ENCODE measurements around the gene SIX5. TPM values are rescaled to one million over a fixed set of nuclear protein-coding genes. Genes with fewer than 3 reads are reported as not detected.

The SIX5 gene
- polyA plus RNA-seq, 1 donor: 9.3 TPM

Other genes starting within 250 kb of the SIX5 start
- gene OPA3, start 184.4 kb downstream of the SIX5 start, polyA plus RNA-seq: 8.7 TPM
- 0.66 TPM for gene GPR4, start 167.0 kb downstream of the SIX5 start, polyA plus RNA-seq
- gene EML2, start 129.9 kb downstream of the SIX5 start, polyA plus RNA-seq: 24.4 TPM
- 8.1 TPM for gene GIPR, start 101.0 kb downstream of the SIX5 start, polyA plus RNA-seq
- 249 TPM for gene SNRPD2, start 77.3 kb downstream of the SIX5 start, polyA plus RNA-seq
- gene QPCTL, start 76.6 kb downstream of the SIX5 start, polyA plus RNA-seq: 8.1 TPM
- gene FBXO46, start 38.4 kb downstream of the SIX5 start, polyA plus RNA-seq: 13.9 TPM
- not detected for gene MEIOSIN, start 35.8 kb downstream of the SIX5 start, polyA plus RNA-seq
- gene DMPK, start 13.2 kb upstream of the SIX5 start, polyA plus RNA-seq: 49.4 TPM
- 24.4 TPM for gene DMWD, start 23.6 kb upstream of the SIX5 start, polyA plus RNA-seq
- 0.01 TPM for gene RSPH6A, start 46.1 kb upstream of the SIX5 start, polyA plus RNA-seq
- gene SYMPK, start 93.9 kb upstream of the SIX5 start, polyA plus RNA-seq: 65.0 TPM
- gene FOXA3, start 95.1 kb upstream of the SIX5 start, polyA plus RNA-seq: 21.3 TPM
- gene IRF2BP1, start 116.9 kb upstream of the SIX5 start, polyA plus RNA-seq: 21.1 TPM
- 8.9 TPM for gene MYPOP, start 133.4 kb upstream of the SIX5 start, polyA plus RNA-seq
- not detected for gene NANOS2, start 145.5 kb upstream of the SIX5 start, polyA plus RNA-seq
- gene NOVA2, start 204.6 kb upstream of the SIX5 start, polyA plus RNA-seq: 2.5 TPM
- 13.2 TPM for gene CCDC61, start 226.2 kb upstream of the SIX5 start, polyA plus RNA-seq